DOHH2 (cell line): ENCODE data around the gene TGFBRAP1.

Experiments used
- H3F3A ChIP-seq: fragments of 200-600 bp; sonication (generic), shearing (Covaris generic); 2 replicates; pipeline ENCODE4 v1.6.0; 2016; ENCODE audit warnings: antibody characterized with exemption, mild to moderate bottlenecking; ENCODE audit not compliant: control insufficient read depth, insufficient read depth
- H3K27ac ChIP-seq: fragments of 200-600 bp; sonication (generic); 2 replicates; pipeline ENCODE4 v1.5.1; 2014; ENCODE audit warnings: low read depth, mild to moderate bottlenecking, low read length, moderate library complexity
- H3K27me3 ChIP-seq: fragments of 200-600 bp; sonication (generic); 2 replicates; pipeline ENCODE4 v1.6.1; 2014; ENCODE audit warnings: mild to moderate bottlenecking, low read length, mixed read lengths; ENCODE audit not compliant: control insufficient read depth
- H3K36me3 ChIP-seq: fragments of 200-600 bp; sonication (generic); 2 replicates; pipeline ENCODE4 v1.6.1; 2014; ENCODE audit warnings: mild to moderate bottlenecking, low read length, moderate library complexity, mixed read lengths; ENCODE audit not compliant: control insufficient read depth
- H3K4me1 ChIP-seq: fragments of 200-600 bp; sonication (generic); 2 replicates; pipeline ENCODE4 v1.6.1; 2014; ENCODE audit warnings: mild to moderate bottlenecking, low read length, mixed read lengths; ENCODE audit not compliant: control insufficient read depth
- H3K4me2 ChIP-seq: fragments of 200-600 bp; sonication (generic); 2 replicates; pipeline ENCODE4 v1.6.0; 2014; ENCODE audit warnings: mild to moderate bottlenecking, low read length, moderate library complexity
- H3K4me3 ChIP-seq: fragments of 200-600 bp; sonication (generic); 2 replicates; pipeline ENCODE4 v1.5.1; 2014; ENCODE audit warnings: mild to moderate bottlenecking, low read length, mixed read lengths
- H3K79me2 ChIP-seq: fragments of 200-600 bp; sonication (generic); 2 replicates; pipeline ENCODE4 v1.6.1; 2014; ENCODE audit warnings: mild to moderate bottlenecking, low read length, mixed read lengths; ENCODE audit not compliant: control insufficient read depth
- H3K9me2 ChIP-seq: fragments of 200-600 bp; sonication (generic); replicated peaks from 2 replicates; pipeline ENCODE4 v1.6.1; 2014; ENCODE audit warnings: mild to moderate bottlenecking, low read length, mixed read lengths; ENCODE audit not compliant: control insufficient read depth
- H3K9me3 ChIP-seq: fragments of 200-600 bp; sonication (generic); 2 replicates; pipeline ENCODE4 v1.6.1; 2014; ENCODE audit warnings: antibody characterized with exemption, low read length, mixed read lengths; ENCODE audit not compliant: control insufficient read depth, insufficient read depth
- H4K20me1 ChIP-seq: fragments of 200-600 bp; sonication (generic); 2 replicates; pipeline ENCODE4 v1.6.0; 2014; ENCODE audit warnings: low read depth, mild to moderate bottlenecking, antibody characterized with exemption, low read length, moderate library complexity; ENCODE audit not compliant: control insufficient read depth, insufficient read depth
- EZH2phosphoT487 ChIP-seq: fragments of 200-600 bp; sonication (generic); IDR thresholded peaks from 2 replicates; pipeline ENCODE4 v1.6.1; 2017; ENCODE audit warnings: borderline replicate concordance, mild to moderate bottlenecking, antibody characterized with exemption, low read length, moderate library complexity, mixed read lengths
- TF ChIP-seq, protein P1 (sequence below): fragments of 200-600 bp; sonication (generic); IDR thresholded peaks from one replicate; pipeline ENCODE4 v1.5.1; 2014; ENCODE audit warnings: antibody characterized with exemption, mild to moderate bottlenecking, low read depth, low read length; ENCODE audit not compliant: poor library complexity, severe bottlenecking

The TGFBRAP1 gene

DNA sequence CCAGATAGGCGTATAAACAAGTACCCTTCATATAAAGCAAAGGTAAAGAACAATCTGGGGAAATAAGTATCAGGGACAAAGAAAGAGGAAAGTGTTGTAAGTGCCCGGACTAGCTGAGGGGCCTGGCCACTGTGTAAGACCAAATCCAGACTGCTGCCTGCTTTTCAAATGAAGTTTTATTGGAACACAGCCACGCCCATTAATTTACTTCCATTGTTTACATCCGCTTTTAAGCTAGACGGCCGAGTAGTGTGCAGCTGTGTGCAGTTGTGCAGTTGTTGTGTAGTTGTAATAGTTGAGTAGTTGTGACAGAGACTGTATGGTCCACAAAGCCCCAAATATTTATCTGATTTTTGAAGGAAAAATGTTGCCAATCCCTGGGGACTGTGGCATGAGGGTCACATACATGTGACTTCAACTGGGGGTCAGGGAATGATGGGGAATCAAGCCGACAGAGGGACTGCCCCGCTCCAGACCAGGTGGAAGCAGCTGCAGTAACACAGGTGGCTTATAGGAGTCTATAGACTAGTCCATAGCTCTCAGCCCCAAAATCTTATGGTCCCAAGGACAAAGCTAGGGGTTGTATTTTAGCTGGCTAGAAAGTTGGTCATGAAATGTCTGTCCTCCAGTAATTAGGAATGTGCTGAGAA lies 39.3 kb upstream of the TGFBRAP1 start:
- no peaks in the 10 kb centered on the region for H3K9me3 ChIP-seq
- H3K27me3 ChIP-seq, result peaks cover 3% of the 10 kb centered on the region; the same call in 1 of the 2 replicates
- H3K27ac ChIP-seq, result no peak overlapping the region
- no peaks in the 10 kb centered on the region for H4K20me1 ChIP-seq
- TF ChIP-seq EZH2phosphoT487, result no peak
- TF ChIP-seq, protein P1, sequence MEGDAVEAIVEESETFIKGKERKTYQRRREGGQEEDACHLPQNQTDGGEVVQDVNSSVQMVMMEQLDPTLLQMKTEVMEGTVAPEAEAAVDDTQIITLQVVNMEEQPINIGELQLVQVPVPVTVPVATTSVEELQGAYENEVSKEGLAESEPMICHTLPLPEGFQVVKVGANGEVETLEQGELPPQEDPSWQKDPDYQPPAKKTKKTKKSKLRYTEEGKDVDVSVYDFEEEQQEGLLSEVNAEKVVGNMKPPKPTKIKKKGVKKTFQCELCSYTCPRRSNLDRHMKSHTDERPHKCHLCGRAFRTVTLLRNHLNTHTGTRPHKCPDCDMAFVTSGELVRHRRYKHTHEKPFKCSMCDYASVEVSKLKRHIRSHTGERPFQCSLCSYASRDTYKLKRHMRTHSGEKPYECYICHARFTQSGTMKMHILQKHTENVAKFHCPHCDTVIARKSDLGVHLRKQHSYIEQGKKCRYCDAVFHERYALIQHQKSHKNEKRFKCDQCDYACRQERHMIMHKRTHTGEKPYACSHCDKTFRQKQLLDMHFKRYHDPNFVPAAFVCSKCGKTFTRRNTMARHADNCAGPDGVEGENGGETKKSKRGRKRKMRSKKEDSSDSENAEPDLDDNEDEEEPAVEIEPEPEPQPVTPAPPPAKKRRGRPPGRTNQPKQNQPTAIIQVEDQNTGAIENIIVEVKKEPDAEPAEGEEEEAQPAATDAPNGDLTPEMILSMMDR, result no peak
- no peak overlapping the region for H3K4me3 ChIP-seq
- no peaks in the 10 kb centered on the region for H3K79me2 ChIP-seq
- H3K4me2 ChIP-seq, result no peak overlapping the region
- H3K9me2 ChIP-seq, result no peaks in the 10 kb centered on the region
- no peaks in the 10 kb centered on the region for H3F3A ChIP-seq
- peaks cover 6% of the 10 kb centered on the region; the same call in 1 of the 2 replicates for H3K4me1 ChIP-seq
- no peaks in the 10 kb centered on the region for H3K36me3 ChIP-seq

DNA sequence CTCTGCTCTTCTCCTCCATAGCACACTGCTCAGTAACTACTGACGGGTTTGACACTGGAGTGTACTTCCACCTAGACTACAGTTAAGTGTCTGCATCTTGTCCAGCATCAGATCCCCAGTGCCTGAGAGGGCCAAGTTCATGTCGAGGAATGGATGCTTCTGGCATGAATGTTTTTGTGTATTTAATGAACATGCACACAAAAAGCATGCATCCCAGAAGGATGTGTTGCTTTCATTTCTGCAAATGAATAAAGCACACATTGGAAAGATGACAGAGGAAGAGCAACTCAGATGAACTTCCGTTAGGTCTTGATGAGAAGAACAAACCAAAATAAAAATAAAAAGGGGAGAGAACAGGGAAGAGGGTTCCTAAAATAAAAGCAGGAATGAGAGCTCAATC lies 35.7 kb upstream of the TGFBRAP1 start:
- Histone ChIP-seq H3K4me1 (peaks cover 6% of the 10 kb centered on the region; the same call in 1 of the 2 replicates), H3K27me3 (no peaks in the 10 kb centered on the region; the same call in 1 of the 2 replicates), H3K27ac (no peak overlapping the region), H3K79me2 (no peaks in the 10 kb centered on the region), H3K9me2 (no peaks in the 10 kb centered on the region), H3F3A (no peaks in the 10 kb centered on the region), H3K4me3 (no peak overlapping the region), H3K4me2 (no peak overlapping the region), H4K20me1 (no peaks in the 10 kb centered on the region), H3K9me3 (no peaks in the 10 kb centered on the region), H3K36me3 (no peaks in the 10 kb centered on the region)
- TF ChIP-seq, protein P1, result no peak
- no peak for TF ChIP-seq EZH2phosphoT487

DNA sequence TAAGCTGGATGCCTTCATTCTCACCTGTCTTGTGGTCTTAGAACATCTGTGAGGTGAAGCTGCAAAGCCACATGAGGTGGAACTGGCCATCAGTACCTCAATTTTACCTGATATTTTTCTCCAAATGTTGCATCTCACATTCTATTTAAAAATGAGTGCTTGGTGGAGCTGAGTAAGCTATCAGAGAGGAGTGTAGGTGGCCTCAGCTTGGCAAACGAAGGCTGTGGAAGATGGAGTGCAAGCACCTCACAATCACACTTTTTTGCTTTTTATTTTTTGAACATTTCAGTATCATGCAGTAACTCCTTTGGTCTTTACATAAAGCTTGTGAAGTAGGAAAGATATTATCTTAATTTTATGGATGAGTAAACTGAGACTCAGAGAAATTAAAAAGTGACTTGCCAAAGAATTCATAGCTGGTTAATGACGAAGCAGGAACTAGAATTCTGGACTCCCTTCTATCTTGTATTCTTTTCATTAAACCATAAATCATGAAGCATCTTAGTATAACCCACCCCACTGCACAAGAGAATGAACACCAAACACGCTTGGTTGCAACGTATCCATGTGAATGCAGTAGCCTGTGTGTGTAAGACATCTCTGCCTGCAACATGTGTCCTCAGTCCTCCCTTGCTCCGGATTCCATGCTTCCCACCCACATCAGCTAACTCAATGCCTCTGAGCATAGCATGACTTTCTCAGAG lies 35.1 kb upstream of the TGFBRAP1 start:
- Histone ChIP-seq H3K36me3 (no peaks in the 10 kb centered on the region), H3K9me3 (no peaks in the 10 kb centered on the region), H3K4me1 (peaks cover 1% of the 10 kb centered on the region; the same call in 1 of the 2 replicates), H3K27me3 (no peaks in the 10 kb centered on the region; the same call in 1 of the 2 replicates), H3K79me2 (no peaks in the 10 kb centered on the region), H4K20me1 (no peaks in the 10 kb centered on the region), H3K9me2 (no peaks in the 10 kb centered on the region), H3F3A (no peaks in the 10 kb centered on the region), H3K27ac (no peak overlapping the region), H3K4me2 (no peak overlapping the region), H3K4me3 (no peak overlapping the region)
- no peak for TF ChIP-seq EZH2phosphoT487
- TF ChIP-seq, protein P1, result no peak
